Measurements from ENCODE around the gene ATP9B.
"Not testable (repeated sequence)": the region's sequence is repeated elsewhere in the genome, so short reads cannot be mapped to it uniquely, and the experiment has no call there.

ATP9B gene

DNA sequence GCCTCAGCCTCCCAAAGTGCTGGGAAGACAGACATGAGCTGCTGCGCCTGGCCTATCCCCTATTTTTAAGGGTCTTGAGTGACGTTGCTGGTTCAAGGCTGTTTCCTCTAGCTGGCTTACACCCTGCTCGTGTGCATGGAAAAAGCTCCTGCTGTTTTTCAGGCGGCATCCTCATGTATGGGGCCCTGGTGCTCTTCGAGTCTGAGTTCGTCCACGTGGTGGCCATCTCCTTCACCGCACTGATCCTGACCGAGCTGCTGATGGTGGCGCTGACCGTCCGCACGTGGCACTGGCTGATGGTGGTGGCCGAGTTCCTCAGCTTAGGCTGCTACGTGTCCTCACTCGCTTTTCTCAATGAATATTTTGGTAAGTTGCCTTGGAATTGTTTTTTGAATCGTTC, 304.5 kb downstream of the ATP9B start:
- H3K36me3 ChIP-seq (ENCODE audit: insufficient read depth, low read length) = peaks cover 5% of the 10 kb centered on the region; the same call in 1 of the 2 replicates
- no peaks in the 10 kb centered on the region for H3K27me3 ChIP-seq (ENCODE audit: insufficient read depth, low read length, poor library complexity, severe bottlenecking)
- peaks cover 59% of the 10 kb centered on the region for H3K4me1 ChIP-seq (ENCODE audit: insufficient read depth, low read length, poor library complexity, severe bottlenecking)
- no peak overlapping the region for H3K4me3 ChIP-seq (ENCODE audit: low read length, poor library complexity, severe bottlenecking)
- H3K9ac ChIP-seq (ENCODE audit: low read depth, low read length, poor library complexity, severe bottlenecking) = no peak overlapping the region
- H3K9me2 ChIP-seq (replicated peaks; ENCODE audit: low read depth, low read length) = no peaks in the 10 kb centered on the region
- no peaks in the 10 kb centered on the region for H4K20me1 ChIP-seq (ENCODE audit: insufficient read depth, low read length, poor library complexity, severe bottlenecking)
- TF ChIP-seq CTCF (conservative IDR thresholded peaks at IDR 0.05; ENCODE audit: low read length) = no peak
- no peak for TF ChIP-seq EZH2phosphoT487 (IDR thresholded peaks at IDR 0.05; ENCODE audit: borderline replicate concordance)
- H3K79me2 ChIP-seq (ENCODE audit: insufficient read depth, low read length) = no peaks in the 10 kb centered on the region
- H3K9me3 ChIP-seq (ENCODE audit: insufficient read depth, low read depth, low read length) = no peaks in the 10 kb centered on the region
- no peaks in the 10 kb centered on the region for H3F3A ChIP-seq (ENCODE audit: low read depth)
- H2AFZ ChIP-seq (ENCODE audit: low read length) = no peak overlapping the region
- H3K4me2 ChIP-seq (ENCODE audit: low read depth, low read length, poor library complexity, severe bottlenecking) = no peak overlapping the region

DNA sequence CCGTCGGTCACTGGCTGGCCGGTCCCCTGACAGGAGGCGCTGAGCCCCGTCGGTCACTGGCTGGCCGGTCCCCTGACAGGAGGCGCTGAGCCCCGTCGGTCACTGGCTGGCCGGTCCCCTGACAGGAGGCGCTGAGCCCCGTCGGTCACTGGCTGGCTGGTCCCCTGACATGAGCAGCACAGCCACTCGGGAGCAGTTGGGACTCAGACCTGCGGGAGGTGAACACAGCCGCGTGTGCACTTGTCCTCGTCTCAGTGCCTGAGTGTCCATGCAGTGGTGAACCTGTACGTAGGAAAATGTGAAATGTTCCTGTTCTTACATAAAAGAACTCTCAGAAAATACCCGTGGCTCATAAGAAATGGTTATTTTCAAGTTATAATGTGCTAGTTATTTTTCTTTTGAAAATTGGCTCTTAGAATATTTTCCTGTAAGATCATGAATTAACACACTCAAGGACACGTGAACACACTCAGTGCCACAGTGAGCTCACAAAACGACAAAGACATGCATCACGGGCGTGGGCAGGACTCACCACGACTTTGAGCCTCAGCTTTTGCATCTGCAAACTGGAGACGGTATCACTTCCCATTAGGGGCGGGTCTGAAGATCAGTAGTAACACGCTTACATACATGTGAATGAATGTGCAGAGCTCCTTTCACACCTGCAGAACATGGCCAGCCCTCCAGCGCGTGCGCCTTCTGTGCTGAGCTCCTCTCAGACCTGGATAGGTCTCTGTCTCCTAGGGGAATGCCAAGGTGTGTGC, 305.4 kb downstream of the ATP9B start:
- Histone ChIP-seq H3K36me3 (ENCODE audit: insufficient read depth, low read length) (peaks cover 5% of the 10 kb centered on the region; the same call in 1 of the 2 replicates), H3K9me3 (ENCODE audit: insufficient read depth, low read depth, low read length) (no peaks in the 10 kb centered on the region), H3K4me2 (ENCODE audit: low read depth, low read length, poor library complexity, severe bottlenecking) (no peak overlapping the region), H3K9ac (ENCODE audit: low read depth, low read length, poor library complexity, severe bottlenecking) (no peak overlapping the region), H3K4me3 (ENCODE audit: low read length, poor library complexity, severe bottlenecking) (no peak overlapping the region), H2AFZ (ENCODE audit: low read length) (no peak overlapping the region), H3K9me2 (replicated peaks; ENCODE audit: low read depth, low read length) (no peaks in the 10 kb centered on the region), H3K4me1 (ENCODE audit: insufficient read depth, low read length, poor library complexity, severe bottlenecking) (peaks cover 51% of the 10 kb centered on the region), H3K79me2 (ENCODE audit: insufficient read depth, low read length) (no peaks in the 10 kb centered on the region), H3F3A (ENCODE audit: low read depth) (no peaks in the 10 kb centered on the region), H3K27me3 (ENCODE audit: insufficient read depth, low read length, poor library complexity, severe bottlenecking) (no peaks in the 10 kb centered on the region), H4K20me1 (ENCODE audit: insufficient read depth, low read length, poor library complexity, severe bottlenecking) (no peaks in the 10 kb centered on the region)
- TF ChIP-seq CTCF (conservative IDR thresholded peaks at IDR 0.05; ENCODE audit: low read length) = no peak
- TF ChIP-seq EZH2phosphoT487 (IDR thresholded peaks at IDR 0.05; ENCODE audit: borderline replicate concordance) = no peak

DNA sequence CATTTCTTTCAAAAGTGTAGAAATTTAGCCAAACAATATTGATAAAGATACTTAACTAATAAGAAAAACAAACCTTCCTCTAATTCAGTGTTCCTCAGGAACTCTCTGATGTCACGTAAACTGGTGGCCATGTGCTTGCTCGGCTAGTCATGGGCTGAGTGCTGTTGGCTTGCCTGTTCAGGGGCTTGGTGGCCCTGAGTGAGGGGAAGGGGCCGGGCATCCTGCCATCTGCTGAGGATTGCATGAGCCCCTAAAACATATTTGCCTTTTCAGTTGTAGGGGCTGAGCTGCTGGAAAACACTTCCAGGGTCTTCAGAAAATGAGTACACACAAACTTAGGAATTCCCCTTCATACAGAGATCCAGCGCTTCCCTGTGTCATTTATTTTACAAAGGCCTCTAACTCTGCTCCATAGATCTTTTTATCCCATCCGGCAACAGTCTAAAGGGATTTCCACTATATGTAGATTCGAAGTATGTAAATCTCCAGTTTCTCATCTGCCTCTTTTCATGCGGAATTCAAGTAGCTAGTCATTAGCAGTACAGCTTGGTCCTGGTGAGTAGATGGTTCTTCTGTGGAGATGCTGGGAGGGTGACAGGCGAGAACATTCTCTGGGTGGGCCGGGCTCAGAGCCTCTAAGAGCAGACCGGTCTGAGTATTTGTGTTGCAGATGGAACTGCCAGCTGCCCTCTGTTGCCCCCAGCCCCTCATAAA, 306.4 kb downstream of the ATP9B start:
- H3F3A ChIP-seq (ENCODE audit: low read depth) = no peaks in the 10 kb centered on the region
- H3K9me3 ChIP-seq (ENCODE audit: insufficient read depth, low read depth, low read length) = no peaks in the 10 kb centered on the region
- no peak overlapping the region for H3K4me3 ChIP-seq (ENCODE audit: low read length, poor library complexity, severe bottlenecking)
- H2AFZ ChIP-seq (ENCODE audit: low read length) = no peak overlapping the region
- no peaks in the 10 kb centered on the region for H3K9me2 ChIP-seq (replicated peaks; ENCODE audit: low read depth, low read length)
- no peaks in the 10 kb centered on the region for H4K20me1 ChIP-seq (ENCODE audit: insufficient read depth, low read length, poor library complexity, severe bottlenecking)
- H3K36me3 ChIP-seq (ENCODE audit: insufficient read depth, low read length) = peaks cover 5% of the 10 kb centered on the region; the same call in 1 of the 2 replicates
- no peak overlapping the region for H3K4me2 ChIP-seq (ENCODE audit: low read depth, low read length, poor library complexity, severe bottlenecking)
- no peaks in the 10 kb centered on the region for H3K27me3 ChIP-seq (ENCODE audit: insufficient read depth, low read length, poor library complexity, severe bottlenecking)
- TF ChIP-seq EZH2phosphoT487 (IDR thresholded peaks at IDR 0.05; ENCODE audit: borderline replicate concordance) (no peak), CTCF (conservative IDR thresholded peaks at IDR 0.05; ENCODE audit: low read length) (no peak)
- no peaks in the 10 kb centered on the region for H3K79me2 ChIP-seq (ENCODE audit: insufficient read depth, low read length)
- peaks cover 48% of the 10 kb centered on the region for H3K4me1 ChIP-seq (ENCODE audit: insufficient read depth, low read length, poor library complexity, severe bottlenecking)
- no peak overlapping the region for H3K9ac ChIP-seq (ENCODE audit: low read depth, low read length, poor library complexity, severe bottlenecking)

DNA sequence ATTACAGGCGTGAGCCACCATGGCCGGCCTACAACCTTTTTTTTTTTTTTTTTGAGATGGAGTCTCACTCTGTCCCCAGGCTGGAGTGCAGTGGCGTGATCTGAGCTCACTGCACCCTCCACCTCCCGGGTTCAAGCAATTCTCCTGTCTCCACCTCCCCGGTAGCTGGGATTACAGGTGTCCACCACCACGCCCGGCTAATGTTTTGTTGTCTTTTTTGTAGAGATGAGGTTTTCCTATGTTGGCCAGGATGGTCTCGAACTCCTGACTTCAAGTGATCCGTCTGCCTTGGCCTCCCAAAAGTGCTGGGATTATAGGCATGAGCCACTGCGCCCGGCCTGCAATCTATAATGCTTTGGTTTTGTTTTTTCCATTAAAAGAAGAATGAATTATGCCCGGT, 307.5 kb downstream of the ATP9B start:
- H3K4me2 ChIP-seq (ENCODE audit: low read depth, low read length, poor library complexity, severe bottlenecking) = peak overlapping the region; percentile 16
- H3K9me3 ChIP-seq (ENCODE audit: insufficient read depth, low read depth, low read length); H3K9me2 ChIP-seq (replicated peaks; ENCODE audit: low read depth, low read length); H3K79me2 ChIP-seq (ENCODE audit: insufficient read depth, low read length); H4K20me1 ChIP-seq (ENCODE audit: insufficient read depth, low read length, poor library complexity, severe bottlenecking); H3F3A ChIP-seq (ENCODE audit: low read depth); H2AFZ ChIP-seq (ENCODE audit: low read length); H3K4me3 ChIP-seq (ENCODE audit: low read length, poor library complexity, severe bottlenecking); H3K9ac ChIP-seq (ENCODE audit: low read depth, low read length, poor library complexity, severe bottlenecking); H3K36me3 ChIP-seq (ENCODE audit: insufficient read depth, low read length); H3K27me3 ChIP-seq (ENCODE audit: insufficient read depth, low read length, poor library complexity, severe bottlenecking): not testable (repeated sequence)
- H3K4me1 ChIP-seq (ENCODE audit: insufficient read depth, low read length, poor library complexity, severe bottlenecking) = peaks cover 39% of the 10 kb centered on the region

Data from Loucy (cell line).